Tongue (tissue), 2 donors: ENCODE results near the gene SPHK2. TPM values are rescaled to one million over a fixed set of nuclear protein-coding genes. Genes with fewer than 3 reads are reported as not detected.
"Not testable (repeated sequence)": the region's sequence is repeated elsewhere in the genome, so short reads cannot be mapped to it uniquely, and the experiment has no call there.

Experiments
- DNase-seq: peaks from one replicate; pipeline ENCODE4 v3.0.0-alpha.2; 2015
- total RNA-seq: library from RNA; depleted of rRNA; stranded (reverse); fragments of >200 nt; gene quantifications from one replicate; pipeline ENCODE4 v1.2.3, GENCODE V29; 2014

The SPHK2 gene
- total RNA-seq, 1 donor from 2014 or later: 9.2 TPM

DNA sequence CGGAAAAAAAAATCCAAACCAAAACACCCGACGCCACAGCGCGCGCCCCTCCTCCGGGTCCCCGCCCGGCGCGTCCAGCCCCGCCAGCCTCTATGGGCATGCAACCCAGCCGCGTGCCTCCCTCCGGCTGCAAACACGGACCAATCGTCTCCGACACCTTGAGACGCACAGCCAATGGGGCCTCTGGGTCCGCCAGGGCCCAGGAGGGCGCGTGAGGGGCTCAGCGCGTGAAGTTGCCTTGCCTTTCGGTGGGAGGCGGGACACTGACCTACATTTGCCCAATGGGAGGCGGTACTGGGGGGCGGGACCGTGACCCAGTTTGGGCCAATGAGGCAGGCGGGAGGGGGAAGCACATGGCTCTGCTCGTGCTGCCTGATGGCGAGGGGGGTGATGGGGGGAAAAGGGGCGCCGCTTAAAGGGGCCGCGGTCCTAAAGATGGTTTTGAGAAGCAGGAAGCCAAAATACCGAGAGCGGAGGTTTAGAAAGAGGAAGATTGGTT is 18.2 kb downstream of the SPHK2 start:
- DNase-seq: peak; percentile 99

DNA sequence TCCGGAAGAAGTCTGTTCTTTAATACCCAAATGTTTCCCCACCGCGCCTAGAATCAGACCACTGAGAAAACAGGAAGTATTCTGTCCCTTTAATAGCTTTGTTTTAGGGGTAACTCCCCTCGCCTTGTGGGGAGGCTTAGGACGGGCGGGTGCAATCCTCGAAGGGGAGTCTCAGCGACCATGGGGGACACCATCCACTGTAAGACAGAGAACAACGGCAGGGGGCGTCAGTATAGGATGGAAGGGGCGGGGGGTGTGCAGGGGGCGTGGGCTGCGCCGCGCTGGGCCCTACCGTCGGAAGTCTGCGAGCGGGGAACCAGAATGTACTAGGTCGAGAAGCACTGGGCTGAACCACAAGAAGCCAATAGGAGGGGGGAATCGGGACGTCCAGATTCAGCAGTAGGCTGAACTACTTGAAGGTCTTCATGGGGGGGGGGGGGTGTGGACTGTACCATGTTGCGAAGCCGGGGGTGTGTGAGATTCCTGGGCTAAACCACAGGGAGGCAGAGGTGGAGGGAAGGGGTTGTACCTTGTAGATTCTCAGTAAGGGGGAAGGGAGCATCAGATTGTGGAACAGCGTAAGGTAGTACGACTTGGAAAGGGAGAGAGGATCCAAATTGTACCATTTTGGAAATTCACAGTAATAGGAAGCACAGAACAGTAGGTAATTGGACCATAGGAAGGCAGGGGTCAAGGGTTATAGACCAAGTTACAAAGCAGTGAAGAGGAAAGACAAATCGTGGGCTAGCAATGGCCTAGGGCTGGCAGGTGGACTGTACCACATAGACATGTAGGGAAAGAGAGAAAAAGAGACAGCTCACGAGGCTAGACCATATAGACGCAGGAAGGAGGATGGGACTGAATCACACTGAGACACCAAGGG is 18.9 kb downstream of the SPHK2 start:
- DNase-seq: peak; percentile 96

DNA sequence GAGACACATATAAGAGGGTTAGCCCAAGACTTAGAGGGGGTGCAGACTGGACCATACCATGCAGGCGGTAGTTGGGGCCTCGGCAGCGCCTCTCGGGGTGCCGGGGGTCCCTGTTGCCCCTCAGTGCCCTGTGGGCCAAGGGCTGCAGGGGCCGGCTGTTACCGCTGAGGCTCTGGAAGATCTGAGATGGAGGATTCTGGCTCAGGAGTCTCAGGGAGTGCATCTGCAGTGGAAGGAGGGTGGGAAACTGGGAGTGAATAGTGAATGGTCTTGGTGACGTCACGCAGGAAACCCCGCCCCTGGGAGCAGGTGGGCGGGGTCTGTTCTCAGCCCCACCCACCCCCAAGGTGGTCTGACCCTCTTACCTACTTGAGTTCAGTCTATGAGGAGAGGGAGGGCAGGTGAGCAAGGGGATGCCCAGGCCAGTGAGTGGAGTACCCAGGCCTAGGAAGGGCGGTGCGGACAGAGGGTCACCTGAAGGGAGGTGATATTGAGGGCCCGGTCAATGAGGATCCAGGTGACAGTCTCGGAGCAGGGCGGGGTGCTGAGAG is 19.6 kb downstream of the SPHK2 start:
- DNase-seq: no peak

DNA sequence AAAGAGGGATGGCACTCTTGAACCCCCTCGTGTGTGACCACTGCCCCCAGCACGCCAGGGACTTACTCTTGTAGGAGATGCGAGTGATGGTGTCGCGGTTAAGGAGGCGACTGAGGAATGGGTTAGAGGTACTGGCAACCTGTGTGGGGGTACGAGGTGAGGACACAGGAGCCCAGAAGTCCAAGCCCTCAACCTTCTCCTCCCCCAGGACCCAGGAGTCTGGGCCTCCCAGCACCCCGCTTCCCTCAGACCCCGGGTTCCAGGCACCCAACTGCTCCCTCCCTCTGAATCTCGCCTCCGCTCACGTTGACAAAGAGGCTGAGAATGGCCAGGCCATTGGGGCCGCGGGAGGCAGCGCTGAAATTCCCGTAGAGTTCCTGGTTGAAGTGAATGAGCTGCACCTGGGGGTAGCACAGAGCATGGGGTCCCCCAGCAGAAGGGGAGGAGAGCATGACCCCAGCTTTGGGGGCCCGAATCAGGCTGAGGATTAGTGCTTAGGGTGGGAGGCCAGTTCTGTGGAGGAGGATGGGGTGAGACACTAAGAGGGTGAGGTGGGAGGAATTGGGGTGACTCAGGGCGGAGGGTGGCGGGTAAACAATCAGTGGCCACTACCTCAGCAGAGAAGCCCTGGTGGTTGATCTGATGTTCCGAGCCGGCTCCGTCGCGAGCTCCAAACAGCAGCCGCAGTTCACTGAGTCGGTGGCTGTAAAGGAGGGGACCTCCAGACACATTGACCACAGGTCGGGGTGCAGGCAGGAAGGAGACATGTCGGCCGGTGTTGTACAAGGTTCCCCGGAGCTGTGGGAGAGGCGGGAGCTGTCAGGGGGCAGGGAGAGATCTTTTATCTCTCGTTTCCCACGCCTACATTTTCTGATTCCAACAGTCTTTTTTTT is 20.4 kb downstream of the SPHK2 start:
- DNase-seq: no peak

DNA sequence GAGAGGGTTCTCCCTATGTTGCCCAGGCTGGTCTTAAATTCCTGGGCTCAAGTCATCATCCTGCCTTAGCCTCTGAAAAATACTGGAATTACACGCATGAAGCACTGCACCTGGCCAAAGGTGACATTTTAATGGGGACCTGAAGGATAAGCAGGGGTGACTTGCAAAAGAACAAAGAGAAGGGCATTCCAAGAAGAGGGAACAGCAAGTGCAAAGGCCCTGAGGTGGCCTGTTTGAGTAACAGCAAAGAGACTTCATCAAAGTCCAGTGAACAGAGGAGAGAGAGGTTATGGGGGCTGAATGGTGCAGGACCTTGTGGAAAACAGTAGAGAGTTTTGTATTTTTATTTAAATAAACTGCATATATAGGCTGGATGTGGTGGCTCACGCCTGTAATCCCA is 22.5 kb downstream of the SPHK2 start:
- DNase-seq: no peak

DNA sequence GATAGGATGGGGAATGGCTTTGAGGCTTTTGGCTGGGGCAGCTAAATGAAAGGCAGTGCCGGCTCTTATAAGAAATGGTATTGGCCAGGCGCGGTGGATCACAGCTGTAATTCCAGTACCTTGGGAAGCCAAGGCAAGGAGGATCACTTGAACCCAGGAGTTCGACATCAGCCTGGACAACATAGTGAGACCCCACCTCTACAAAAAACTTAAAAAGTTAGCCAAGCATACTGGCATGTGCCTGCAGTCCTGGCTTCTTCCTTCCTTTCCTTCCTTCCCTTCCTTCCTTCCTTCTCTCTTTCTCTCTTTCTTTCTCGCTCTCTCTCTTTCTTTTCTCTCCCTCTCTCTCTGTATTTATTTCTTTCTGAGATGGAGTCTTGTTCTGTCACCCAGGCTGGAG is 23.6 kb downstream of the SPHK2 start:
- no peak for DNase-seq

DNA sequence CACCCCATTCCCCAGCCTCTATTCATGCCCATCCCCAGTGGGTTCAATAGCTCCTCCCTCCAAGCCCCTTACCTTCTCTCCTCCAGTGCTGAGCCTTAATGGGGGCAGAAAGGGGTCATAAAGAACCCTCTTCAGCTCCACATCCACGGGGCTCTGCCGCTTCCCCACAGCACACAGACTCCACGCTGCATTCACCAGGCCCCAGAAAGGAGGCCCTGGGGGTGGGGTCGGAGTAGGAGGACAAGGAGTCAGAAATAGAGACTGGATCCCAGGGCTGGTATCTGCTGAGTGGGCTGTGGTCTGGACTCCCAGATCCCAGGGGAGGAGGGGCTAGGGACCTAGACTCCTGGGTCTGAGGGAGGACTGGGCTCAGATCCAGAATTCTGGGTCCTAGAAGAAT is 25.0 kb downstream of the SPHK2 start:
- DNase-seq: no peak

DNA sequence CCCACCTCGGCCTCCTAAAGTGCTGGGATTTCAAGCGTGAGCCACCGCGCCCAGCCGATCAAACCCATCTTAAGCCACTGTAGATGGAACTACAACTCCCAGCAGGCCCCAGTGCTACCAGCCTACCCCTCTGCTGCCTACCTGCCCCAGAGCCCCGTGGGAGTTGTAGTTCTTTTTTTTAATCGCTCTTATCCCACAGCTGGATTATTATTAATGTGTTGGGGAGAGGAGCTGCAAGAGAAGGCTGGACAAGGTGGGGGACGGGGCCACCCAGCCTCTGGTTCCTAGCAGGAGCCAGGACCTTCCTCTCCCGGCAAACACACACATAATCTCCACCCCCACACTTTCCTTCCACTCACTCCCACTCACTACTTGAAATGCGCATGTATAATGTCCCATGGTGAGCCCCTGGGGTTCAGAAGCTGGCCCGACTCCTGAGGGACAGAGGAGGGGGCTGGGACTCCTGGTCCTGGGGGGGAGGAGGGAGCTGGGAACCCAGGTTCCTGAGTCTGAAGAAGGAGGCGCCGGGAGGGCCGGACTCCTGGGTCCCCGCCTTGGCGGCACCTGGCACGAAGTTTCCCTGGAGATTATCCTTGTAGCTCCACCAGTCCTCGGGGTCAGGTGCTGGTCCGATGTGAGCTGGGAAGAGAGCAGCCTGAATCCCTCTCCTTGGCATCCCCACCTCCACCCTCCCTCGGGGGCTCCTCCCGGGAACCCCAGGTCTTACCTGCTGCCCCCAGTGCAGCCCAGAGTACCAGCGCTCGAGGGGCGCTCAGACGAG is 25.7 kb downstream of the SPHK2 start:
- DNase-seq: peak; percentile 90

DNA sequence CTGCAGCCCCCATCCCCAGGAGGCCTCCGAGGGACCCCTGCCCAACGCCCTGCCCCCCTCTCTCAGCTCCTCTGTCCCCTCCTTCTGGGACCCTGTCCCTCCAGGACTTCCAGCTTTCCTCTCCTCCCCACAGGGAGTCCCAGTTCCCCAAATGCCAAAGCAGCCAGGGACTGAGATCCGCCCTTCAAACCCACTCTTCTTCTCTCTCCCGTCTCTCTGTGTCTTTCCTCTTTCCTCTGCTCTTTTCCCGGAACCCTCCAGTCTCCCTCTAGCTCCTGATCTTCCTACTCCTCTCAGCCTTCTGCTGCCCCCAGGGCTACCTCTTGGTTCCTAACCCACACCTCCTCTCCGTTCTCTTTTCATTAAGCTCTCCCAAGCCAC is 26.3 kb downstream of the SPHK2 start:
- DNase-seq: no peak

DNA sequence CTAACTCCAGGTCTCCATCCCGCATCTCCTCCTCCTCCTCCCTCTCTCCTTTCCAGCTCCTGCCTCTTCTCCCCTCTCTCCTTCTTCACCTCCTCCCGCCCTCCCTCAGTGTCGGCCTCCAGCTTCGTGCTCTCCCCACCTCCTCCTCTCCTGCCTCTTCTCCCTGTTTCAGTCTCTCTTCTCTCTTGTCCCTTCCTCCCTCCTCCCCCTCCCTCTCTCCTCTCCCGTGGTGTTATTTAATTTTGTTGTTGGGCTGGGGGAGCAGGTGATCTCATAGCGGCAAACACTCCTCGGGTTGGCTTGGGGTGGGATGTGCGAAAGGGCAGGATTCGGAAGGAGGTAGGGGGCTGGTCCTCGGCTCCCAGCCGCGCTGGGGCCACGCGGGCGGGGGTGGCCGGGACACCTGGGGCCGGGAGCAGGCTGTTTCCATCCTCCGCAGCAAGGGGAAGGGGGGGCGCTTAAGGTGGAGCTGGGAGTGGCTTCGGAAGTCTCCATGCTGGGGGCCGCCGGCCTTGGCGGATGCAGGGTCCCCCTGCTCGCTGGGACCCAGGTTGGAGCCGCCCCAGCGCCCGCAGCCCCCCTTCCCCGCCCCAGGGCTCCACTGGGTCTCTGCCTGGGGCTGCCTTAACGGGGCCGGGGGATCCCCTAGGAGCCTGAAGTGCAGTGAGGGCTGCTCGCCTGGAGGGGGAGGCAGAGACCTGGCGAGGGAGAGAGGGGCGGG is 26.9 kb downstream of the SPHK2 start, which contains the start of gene CA11:
Gene CA11 (minus strand): TSS at position 187 of the 721 bp plus-strand sequence. CDS start 555 bp downstream, outside the sequence.
- peak; percentile 97 for DNase-seq

DNA sequence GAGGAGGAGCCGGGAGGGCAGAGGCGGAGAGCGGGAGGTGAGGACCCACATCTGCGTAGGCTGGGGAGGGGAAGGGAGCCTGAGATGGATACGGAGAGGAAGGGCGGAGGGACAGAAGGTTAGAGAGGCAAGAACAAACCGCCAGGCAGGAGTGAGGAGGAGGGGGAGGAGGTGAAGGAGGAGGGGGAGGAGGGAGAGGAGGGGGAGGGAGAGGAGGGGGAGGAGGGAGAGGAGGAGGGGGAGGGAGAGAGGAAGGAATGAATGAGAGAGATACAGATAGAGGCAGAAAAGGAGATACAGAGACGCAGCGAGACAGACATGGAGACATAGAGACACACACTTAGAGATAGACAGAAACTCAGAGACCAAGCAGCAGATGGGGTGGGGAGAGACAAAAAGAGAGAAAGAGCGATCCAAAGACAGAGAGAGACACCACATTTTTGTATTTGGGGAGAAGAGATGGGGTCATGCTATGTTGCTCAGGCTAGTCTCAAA is 27.5 kb downstream of the SPHK2 start:
- DNase-seq: peak; percentile 28

DNA sequence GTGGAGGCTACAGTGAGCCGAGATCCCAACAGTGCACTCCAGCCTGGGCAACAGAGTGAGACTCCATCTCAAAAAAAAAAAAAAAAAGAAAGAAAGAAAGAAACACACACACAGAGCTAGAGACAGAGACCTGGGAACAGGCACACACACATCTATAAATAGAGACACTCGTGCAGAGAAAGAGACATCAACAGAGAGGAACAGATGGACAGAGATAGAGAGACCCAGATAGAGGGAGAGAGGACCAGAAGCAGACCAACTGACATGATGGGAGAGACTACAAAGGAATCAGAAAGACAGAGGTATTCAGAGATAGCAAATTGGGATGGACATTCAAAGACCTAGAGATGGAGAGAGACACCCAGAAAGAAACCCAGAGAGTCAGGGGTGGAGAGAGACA is 28.8 kb downstream of the SPHK2 start:
- peak; percentile 24 for DNase-seq

DNA sequence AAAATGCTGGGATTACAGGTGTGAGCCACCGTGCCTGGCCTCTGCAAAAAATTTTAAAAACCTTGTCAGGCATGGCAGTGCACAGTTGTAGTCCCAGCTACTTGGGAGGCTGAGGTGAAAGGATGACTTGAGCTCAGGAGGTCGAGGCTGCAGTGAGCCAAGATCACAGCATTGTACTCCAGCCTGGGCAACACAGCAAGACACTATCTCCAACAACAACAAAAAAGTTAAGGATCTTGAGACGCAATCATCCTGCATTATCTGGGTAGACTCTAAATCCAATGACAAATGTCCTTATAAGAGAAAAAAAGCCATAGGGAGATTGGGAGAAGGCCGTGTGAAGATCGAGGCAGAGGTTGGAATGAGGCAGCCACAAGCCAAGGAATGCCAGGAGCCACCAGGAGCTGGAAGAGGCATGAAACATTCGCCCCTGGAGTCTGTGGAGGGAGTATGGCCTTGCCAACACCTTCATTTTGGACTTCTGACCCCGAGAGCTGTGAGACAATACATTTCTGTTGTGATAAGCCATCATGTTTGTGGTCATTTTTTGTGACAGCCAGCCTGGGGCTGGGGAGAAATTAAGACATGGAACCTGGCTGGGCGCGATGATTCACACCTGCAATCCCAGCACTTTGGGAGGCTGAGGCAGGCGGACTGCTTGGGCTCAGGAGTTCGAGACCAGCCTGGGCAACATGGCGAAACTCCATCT is 31.8 kb downstream of the SPHK2 start:
- no peak for DNase-seq

DNA sequence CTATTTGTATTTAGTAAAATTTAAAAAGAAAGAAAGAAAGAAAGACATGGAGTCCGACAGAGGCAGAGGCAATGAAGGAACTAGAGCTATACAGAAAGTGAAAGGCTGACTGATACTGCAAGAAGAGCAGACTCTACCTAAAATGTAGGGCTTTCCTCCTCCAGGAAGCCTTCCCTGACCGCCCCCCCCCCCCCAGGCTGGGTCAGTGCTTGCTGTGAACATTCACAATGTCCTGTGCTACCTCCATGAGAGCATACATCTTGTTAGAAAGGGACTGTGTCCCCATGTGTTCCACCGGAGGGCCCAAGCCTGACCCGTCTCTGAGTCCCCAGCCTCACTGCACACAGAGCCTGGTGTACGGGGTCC is 32.4 kb downstream of the SPHK2 start:
- DNase-seq: no peak

DNA sequence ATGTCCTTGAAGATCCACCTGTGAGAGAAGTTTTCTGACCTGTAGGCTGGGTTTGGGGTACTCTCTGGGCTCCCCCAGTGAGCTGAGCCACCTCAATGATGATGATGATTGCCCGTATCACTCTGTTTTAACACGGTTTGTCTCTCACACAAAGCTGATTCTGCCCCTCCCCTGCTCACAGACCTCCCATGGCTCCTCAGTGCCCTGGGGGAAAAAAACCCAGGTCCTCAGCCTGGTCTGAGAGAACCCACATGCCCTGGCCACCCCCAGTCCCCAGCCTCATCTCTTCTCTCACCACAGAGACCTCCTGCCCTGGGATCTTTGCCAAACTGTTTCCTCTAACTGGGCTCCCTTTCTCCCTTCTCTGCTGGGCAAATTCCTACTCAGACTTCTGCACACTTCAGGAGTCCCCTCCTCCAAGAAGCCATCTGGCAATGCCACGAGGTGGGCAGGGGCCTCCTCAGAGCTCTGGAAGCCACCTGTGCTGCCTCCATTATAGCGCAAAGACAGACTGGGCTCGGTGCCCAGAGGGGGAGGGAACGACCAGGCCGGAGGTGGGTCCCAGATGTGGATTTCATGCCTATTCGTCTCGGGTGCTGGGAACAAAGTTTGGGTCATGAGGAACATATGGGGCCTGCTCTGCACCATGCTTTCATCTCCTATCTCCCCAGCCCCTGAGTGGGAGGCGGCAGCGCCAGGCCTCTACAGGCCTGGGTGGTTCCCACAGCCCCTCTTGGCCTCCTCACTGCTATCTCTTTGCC is 35.2 kb downstream of the SPHK2 start:
- peak; percentile 95 for DNase-seq

DNA sequence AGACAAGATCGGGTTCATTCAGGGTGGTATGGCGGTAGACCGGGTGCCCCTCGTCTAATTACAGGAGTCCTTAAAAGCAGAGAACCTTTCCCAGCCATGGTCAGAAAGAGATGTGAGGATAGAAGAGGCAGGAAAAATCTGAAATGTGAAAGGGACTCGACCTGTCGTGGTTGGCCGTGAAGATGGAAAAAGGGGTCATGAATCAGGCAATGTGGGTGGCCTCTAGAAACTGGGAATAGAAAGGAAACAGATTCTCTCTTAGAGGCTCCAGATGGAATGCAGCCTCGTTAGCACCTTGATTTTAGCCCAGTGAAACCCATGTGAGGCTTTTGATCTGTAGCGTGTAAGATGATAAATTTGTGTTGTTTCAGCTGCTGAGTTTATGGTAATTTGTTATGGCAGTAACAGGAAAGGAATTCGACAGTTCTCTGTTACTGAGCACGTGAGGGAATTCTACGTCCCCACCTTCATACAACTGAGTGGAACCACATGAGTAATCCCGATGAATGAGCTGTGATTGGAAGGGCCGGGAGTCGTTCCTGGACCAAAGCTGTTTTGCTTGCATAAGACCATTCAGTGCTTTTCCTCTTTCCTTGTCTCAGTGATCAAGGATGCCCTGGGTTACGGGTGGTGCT is 37.7 kb downstream of the SPHK2 start:
- DNase-seq: peak; percentile 75

DNA sequence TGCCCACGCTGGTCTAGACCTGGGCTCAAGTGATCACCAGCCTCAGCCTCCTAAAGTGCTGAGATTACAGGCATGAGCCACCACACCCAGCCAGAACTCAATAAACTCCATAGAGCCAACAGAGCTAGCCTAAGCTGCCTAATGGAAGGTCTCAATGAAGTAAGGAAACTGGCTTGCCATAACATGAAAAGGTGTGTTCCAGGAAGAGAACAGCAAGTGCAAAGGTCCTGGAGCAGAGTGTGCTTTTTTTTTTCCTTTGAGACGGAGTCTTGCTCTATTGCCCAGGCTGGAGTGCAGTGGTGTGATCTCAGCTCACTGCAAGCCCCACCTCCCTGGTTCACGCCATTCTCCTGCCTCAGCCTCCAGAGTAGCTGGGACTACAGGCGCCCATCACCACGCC is 38.5 kb downstream of the SPHK2 start:
- not testable (repeated sequence) for DNase-seq

DNA sequence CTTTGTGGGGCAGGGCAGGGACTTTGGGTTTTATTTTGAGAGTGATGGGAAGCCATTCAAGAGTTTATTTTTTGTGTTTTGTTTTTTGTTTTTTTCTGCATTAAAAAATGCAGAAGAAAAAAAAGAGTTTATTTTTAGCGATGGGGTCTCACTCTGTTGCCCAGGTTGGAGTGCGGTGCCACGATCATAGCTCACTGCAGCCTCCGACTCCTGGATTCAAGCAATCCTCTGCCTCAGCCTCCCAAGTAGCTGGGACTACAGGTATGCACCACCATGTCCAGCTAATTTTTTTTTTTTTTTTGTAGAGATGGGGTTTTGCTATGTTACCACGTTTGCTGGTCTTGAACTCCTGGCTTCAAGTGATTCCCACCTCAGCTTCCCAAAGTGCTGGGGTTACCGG is 39.2 kb downstream of the SPHK2 start:
- no peak for DNase-seq

DNA sequence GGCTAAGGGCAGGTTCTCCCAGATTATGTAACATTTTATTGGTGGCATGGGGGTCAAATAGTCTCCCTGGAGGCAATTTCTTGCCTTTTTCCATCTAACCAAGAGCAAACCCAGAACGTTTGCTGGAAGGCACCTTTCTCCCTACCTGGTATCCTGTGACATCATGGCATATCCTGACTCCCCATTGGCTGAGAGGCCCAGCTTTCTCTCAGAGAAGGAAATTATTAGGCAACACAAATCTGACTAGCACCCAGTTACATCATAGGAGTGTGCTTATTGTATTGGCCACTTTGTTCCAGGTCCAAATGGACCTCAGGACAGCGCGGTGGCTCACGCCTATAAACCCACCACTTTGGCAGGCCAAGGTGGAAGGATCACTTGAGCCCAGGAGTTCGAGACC is 40.5 kb downstream of the SPHK2 start:
- no peak for DNase-seq
